CD4-positive, alpha-beta T cell (primary cell): Measurements from ENCODE around the gene FNDC8. TPM values are rescaled to one million over a fixed set of nuclear protein-coding genes. Genes with fewer than 3 reads are reported as not detected.
A peak's percentile ranks its signal among the peaks of the same experiment; 100 is the strongest.
"Not testable (repeated sequence)": the region's sequence is repeated elsewhere in the genome, so short reads cannot be mapped to it uniquely, and the experiment has no call there.

Experiments used
- ATAC-seq: fragments of 200-7000 bp; cut with Tn5 transposase; one replicate; pipeline ENCODE4 v1.10.0; 2022; ENCODE audit warnings: mild to moderate bottlenecking; ENCODE audit not compliant: poor library complexity
- CTCF ChIA-PET: fragments of 350-600 bp; sonication (Branson Sonifier 250); formaldehyde crosslinking; loops from one replicate; lab custom pipeline; 2021; ENCODE audit warnings: antibody characterized with exemption, inconsistent platforms; lab: Charles Lee
- POLR2A ChIA-PET: fragments of 350-600 bp; sonication (Branson Sonifier 250); formaldehyde crosslinking; loops from one replicate; lab custom pipeline; 2021; ENCODE audit warnings: antibody characterized with exemption, inconsistent platforms; lab: Charles Lee
- DNase-seq, 14 experiments: peaks; one replicate each; pipeline ENCODE4 v3.0.0-alpha.2; 2013 to 2020; ENCODE audit warnings: mixed read lengths in 2 of 14
- H3K27ac ChIP-seq, 2 donors: one replicate each; pipeline versions ENCODE4 v1.5.1 to v1.7.0; 2013; ENCODE audit warnings: low read length in 2 of 2, low read depth in 1 of 2, mild to moderate bottlenecking in 1 of 2
- H3K27me3 ChIP-seq, 2 experiments: 1 replicate in 1 of 2; 2 replicates in 1 of 2; pipeline versions ENCODE4 v1.6.1 to v1.7.0; 2013; ENCODE audit warnings: low read length in 2 of 2, control low read depth in 1 of 2, mild to moderate bottlenecking in 1 of 2, moderate library complexity in 1 of 2; ENCODE audit not compliant: insufficient read depth in 2 of 2, control insufficient read depth in 1 of 2
- H3K36me3 ChIP-seq: one replicate; pipeline ENCODE4 v1.6.1; 2013; ENCODE audit warnings: low read length, control low read depth; ENCODE audit not compliant: insufficient read depth
- H3K4me1 ChIP-seq: one replicate; pipeline ENCODE4 v1.6.1; 2013; ENCODE audit warnings: low read length, control low read depth; ENCODE audit not compliant: insufficient read depth
- H3K4me3 ChIP-seq: one replicate; pipeline ENCODE4 v1.5.1; 2013; ENCODE audit warnings: mild to moderate bottlenecking, low read length, moderate library complexity
- H3K9me3 ChIP-seq, 2 experiments: 1 replicate in 1 of 2; 2 replicates in 1 of 2; pipeline versions ENCODE4 v1.6.1 to v1.7.0; 2013; ENCODE audit warnings: low read length in 2 of 2, mild to moderate bottlenecking in 2 of 2, control low read depth in 1 of 2, moderate library complexity in 1 of 2; ENCODE audit not compliant: control insufficient read depth in 1 of 2, insufficient read depth in 1 of 2
- H3K27ac Mint-ChIP-seq: one replicate; pipeline ENCODE4 v1.8.0; 2020; ENCODE audit warnings: mixed read lengths
- H3K27me3 Mint-ChIP-seq: one replicate; pipeline ENCODE4 v1.8.0; 2021; ENCODE audit warnings: mixed read lengths
- H3K36me3 Mint-ChIP-seq: one replicate; pipeline ENCODE4 v1.8.0; 2021; ENCODE audit warnings: low read depth, mixed read lengths
- H3K4me1 Mint-ChIP-seq: one replicate; pipeline ENCODE4 v1.8.0; 2021; ENCODE audit warnings: low read depth, mixed read lengths
- H3K4me3 Mint-ChIP-seq: one replicate; pipeline ENCODE4 v1.8.0; 2020; ENCODE audit warnings: mild to moderate bottlenecking, mixed read lengths
- H3K9me3 Mint-ChIP-seq: one replicate; pipeline ENCODE4 v1.8.0; 2020; ENCODE audit warnings: mixed read lengths
- intact Hi-C, 2 experiments: fragments of 100-400 bp; cut with DNase I in 1 of 2; cut with micrococcal nuclease in 1 of 2; formaldehyde crosslinking; loops; one replicate each; pipeline versions ENCODE4 v1.15.1 to v1.9.0; 2023 to 2025; cut with DNase I, micrococcal nuclease
- total RNA-seq, 174 experiments: library from RNA in 2 of 174; stranded (reverse) in 2 of 174; gene quantifications; one replicate each; pipeline ENCODE4 v1.2.3 and lab custom pipeline; 2021 to 2026
- TF ChIP-seq, protein P1 (sequence below): fragments of 200-600 bp; IDR thresholded peaks from one replicate; pipeline ENCODE4 v1.8.0; 2022; ENCODE audit warnings: antibody characterized with exemption, mild to moderate bottlenecking

Gene FNDC8
- total RNA-seq, 2 experiments from 2014 or later: not detected

GRCh38 chr17:35088881-35089585 lies 32.4 kb upstream of the FNDC8 start:
- Histone ChIP-seq H3K27ac (peak overlapping the region; percentile 88 to 94), H3K4me1 (peaks cover 46% of the 10 kb centered on the region), H3K4me3 (peak overlapping the region; percentile 92), H3K36me3 (no peaks in the 10 kb centered on the region), H3K27me3 (no peaks in the 10 kb centered on the region), H3K9me3 (no peaks in the 10 kb centered on the region)
- Mint-ChIP-seq H3K27ac (peak overlapping the region; percentile 98), H3K27me3 (no peaks in the 10 kb centered on the region), H3K9me3 (no peaks in the 10 kb centered on the region), H3K4me3 (peak overlapping the region; percentile 99), H3K4me1 (peaks cover 58% of the 10 kb centered on the region), H3K36me3 (peaks cover 18% of the 10 kb centered on the region)
- ChIA-PET POLR2A (interaction anchor here (0.6 to 2.3 kb wide), 28 partner anchors 8 to 721 kb away, joined by 3 to 24 read pairs (median 4); partner anchors contain the start of genes CCT6B, LIG3, PEX12 and RAD51D), CTCF (interaction anchor here (0.8 to 2.4 kb wide), 23 partner anchors 12 to 450 kb away, joined by 3 to 27 read pairs (median 8); partner anchors contain the start of genes LIG3, NLE1, RAD51D and RFFL)
- intact Hi-C loops: loop anchor here (1.0 to 5.0 kb wide), 11 partner anchors 16 to 109 kb away; partner anchors contain the start of genes LIG3 (in 2 of the 2), RAD51D (in 2 of the 2) and RFFL (in 1 of the 2)
- ATAC-seq: peak; percentile 74
- DNase-seq: peak; percentile 80 to 96 (median 89)
- TF ChIP-seq, protein P1, sequence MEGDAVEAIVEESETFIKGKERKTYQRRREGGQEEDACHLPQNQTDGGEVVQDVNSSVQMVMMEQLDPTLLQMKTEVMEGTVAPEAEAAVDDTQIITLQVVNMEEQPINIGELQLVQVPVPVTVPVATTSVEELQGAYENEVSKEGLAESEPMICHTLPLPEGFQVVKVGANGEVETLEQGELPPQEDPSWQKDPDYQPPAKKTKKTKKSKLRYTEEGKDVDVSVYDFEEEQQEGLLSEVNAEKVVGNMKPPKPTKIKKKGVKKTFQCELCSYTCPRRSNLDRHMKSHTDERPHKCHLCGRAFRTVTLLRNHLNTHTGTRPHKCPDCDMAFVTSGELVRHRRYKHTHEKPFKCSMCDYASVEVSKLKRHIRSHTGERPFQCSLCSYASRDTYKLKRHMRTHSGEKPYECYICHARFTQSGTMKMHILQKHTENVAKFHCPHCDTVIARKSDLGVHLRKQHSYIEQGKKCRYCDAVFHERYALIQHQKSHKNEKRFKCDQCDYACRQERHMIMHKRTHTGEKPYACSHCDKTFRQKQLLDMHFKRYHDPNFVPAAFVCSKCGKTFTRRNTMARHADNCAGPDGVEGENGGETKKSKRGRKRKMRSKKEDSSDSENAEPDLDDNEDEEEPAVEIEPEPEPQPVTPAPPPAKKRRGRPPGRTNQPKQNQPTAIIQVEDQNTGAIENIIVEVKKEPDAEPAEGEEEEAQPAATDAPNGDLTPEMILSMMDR: peak; percentile 72

DNA sequence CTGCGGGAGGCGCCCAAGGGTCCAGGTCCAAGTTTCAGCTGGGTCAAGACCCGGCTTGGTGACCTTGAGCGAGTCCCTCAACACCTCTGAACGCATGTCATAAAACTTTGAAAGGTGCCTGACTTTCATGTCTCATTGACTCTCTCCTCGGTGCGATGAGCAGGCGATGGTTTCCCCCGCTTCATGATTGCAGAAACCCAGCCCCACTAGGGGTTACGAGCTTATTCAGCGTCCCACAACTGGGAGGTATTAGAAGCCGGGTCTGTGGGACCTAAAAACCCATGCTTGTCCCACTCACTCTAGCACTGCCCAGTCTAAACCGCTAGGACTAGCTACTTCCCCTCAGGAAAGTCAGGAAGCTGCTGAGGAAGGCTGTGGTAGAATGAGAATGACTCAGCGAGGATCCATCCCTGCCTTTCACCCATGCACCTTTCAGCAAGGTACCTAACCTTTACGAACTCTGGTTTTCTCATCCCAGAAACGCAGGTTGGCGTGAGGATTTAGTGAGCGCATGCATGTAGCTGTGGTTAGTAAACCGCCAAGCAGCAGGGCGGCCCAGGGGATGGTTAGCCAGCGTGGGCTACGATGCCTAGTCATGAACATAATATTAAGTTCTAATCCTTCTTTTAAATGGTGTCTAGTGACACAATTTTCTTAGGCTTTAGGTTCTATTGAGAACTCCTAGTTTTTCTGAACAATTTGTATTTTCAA lies 31.7 kb upstream of the FNDC8 start:
- H3K27ac ChIP-seq: peak overlapping the region; percentile 69 to 85
- H3K36me3 Mint-ChIP-seq: peaks cover 18% of the 10 kb centered on the region
- H3K9me3 ChIP-seq: no peaks in the 10 kb centered on the region
- H3K4me1 ChIP-seq: peaks cover 39% of the 10 kb centered on the region
- DNase-seq: peak in 7 of 14 experiments; percentile 8 to 68 (median 18)
- H3K4me1 Mint-ChIP-seq: peaks cover 58% of the 10 kb centered on the region
- peak; percentile 39 for ATAC-seq
- H3K27me3 ChIP-seq: no peaks in the 10 kb centered on the region
- CTCF ChIA-PET: interaction anchor here (0.8 to 2.4 kb wide), 22 partner anchors 12 to 450 kb away, joined by 3 to 27 read pairs (median 8); partner anchors contain the start of genes LIG3, NLE1, RAD51D and RFFL
- H3K4me3 ChIP-seq: peak overlapping the region; percentile 70
- no peaks in the 10 kb centered on the region for H3K36me3 ChIP-seq
- H3K27ac Mint-ChIP-seq: peak overlapping the region; percentile 98
- no peaks in the 10 kb centered on the region for H3K27me3 Mint-ChIP-seq
- intact Hi-C loops: loop anchor here (1.0 to 5.0 kb wide), 10 partner anchors 17 to 109 kb away; partner anchors contain the start of genes LIG3 (in 2 of the 2), RAD51D (in 2 of the 2) and RFFL (in 1 of the 2)
- POLR2A ChIA-PET: interaction anchor here (0.6 to 2.3 kb wide), 27 partner anchors 8 to 720 kb away, joined by 3 to 24 read pairs (median 4); partner anchors contain the start of genes CCT6B, LIG3, PEX12 and RAD51D
- peak overlapping the region; percentile 99 for H3K4me3 Mint-ChIP-seq
- H3K9me3 Mint-ChIP-seq: no peaks in the 10 kb centered on the region
- TF ChIP-seq, protein P1: peak; percentile 34

GRCh38 chr17:35090707-35091106 lies 30.7 kb upstream of the FNDC8 start:
- H3K27ac ChIP-seq, intact Hi-C loops, DNase-seq, ATAC-seq, H3K27me3 Mint-ChIP-seq, H3K27me3 ChIP-seq, H3K4me3 ChIP-seq, H3K9me3 Mint-ChIP-seq, H3K36me3 ChIP-seq, H3K9me3 ChIP-seq: not testable (repeated sequence)
- peaks cover 30% of the 10 kb centered on the region for H3K4me1 ChIP-seq
- H3K36me3 Mint-ChIP-seq: peaks cover 18% of the 10 kb centered on the region
- H3K4me1 Mint-ChIP-seq: peaks cover 48% of the 10 kb centered on the region
- POLR2A ChIA-PET: interaction anchor here (1.4 to 2.3 kb wide), 5 partner anchors 27 to 719 kb away, joined by 3 to 24 read pairs (median 13); partner anchors contain the start of genes RAD51D, RFFL and TAF15
- H3K27ac Mint-ChIP-seq: peak overlapping the region; percentile 98
- H3K4me3 Mint-ChIP-seq: peak overlapping the region; percentile 62
- CTCF ChIA-PET: interaction anchor here (2.0 to 2.4 kb wide), 6 partner anchors 17 to 110 kb away, joined by 6 to 27 read pairs (median 15); partner anchors contain the start of genes LIG3, RAD51D and RFFL
